H7 (cell line): ENCODE measurements around the gene HJURP. TPM values are rescaled to one million over a fixed set of nuclear protein-coding genes. Genes with fewer than 3 reads are reported as not detected.

ENCODE experiments used
- DNase-seq: peaks from one replicate; pipeline ENCODE4 v3.0.0; 2012
- H3K27me3 ChIP-seq: 2 replicates; pipeline ENCODE4 v1.6.0; 2011; ENCODE audit warnings: mild to moderate bottlenecking, low read length; ENCODE audit not compliant: control insufficient read depth, insufficient read depth
- H3K36me3 ChIP-seq: replicated peaks from 2 replicates; pipeline ENCODE4 v1.5.1; 2011; ENCODE audit warnings: low read length; ENCODE audit not compliant: control insufficient read depth, insufficient read depth
- H3K4me3 ChIP-seq: 2 replicates; pipeline ENCODE4 v1.5.1; 2011; ENCODE audit warnings: low read depth, mild to moderate bottlenecking, control low read depth, low read length, moderate library complexity; ENCODE audit not compliant: insufficient read depth
- total RNA-seq: library from RNA; depleted of rRNA; stranded (reverse); fragments of >200 nt; shearing (Covaris generic); gene quantifications from 2 replicates; pipeline ENCODE4 v1.2.3, GENCODE V29; 2014

HJURP gene
- total RNA-seq, 1 experiment from 2014 or later, result 61.6 TPM

GRCh38 chr2:233841183-233841582, 13.2 kb downstream of the HJURP start:
- no peak for DNase-seq
- peaks cover 74% of the 10 kb centered on the region for H3K36me3 ChIP-seq
- no peaks in the 10 kb centered on the region for H3K27me3 ChIP-seq
- H3K4me3 ChIP-seq, result no peak overlapping the region

GRCh38 chr2:233840520-233840919, 13.8 kb downstream of the HJURP start:
- no peak for DNase-seq
- H3K27me3 ChIP-seq, result no peaks in the 10 kb centered on the region
- peaks cover 78% of the 10 kb centered on the region for H3K36me3 ChIP-seq
- H3K4me3 ChIP-seq, result no peak overlapping the region

GRCh38 chr2:233839447-233839820, 14.9 kb downstream of the HJURP start:
- Histone ChIP-seq H3K4me3 (no peak overlapping the region), H3K36me3 (peaks cover 70% of the 10 kb centered on the region), H3K27me3 (no peaks in the 10 kb centered on the region)
- no peak for DNase-seq

- no peak for DNase-seq
- Histone ChIP-seq H3K36me3 (peaks cover 67% of the 10 kb centered on the region), H3K4me3 (no peak overlapping the region), H3K27me3 (no peaks in the 10 kb centered on the region)
These were observed 15.4 kb downstream of the HJURP start for GRCh38 chr2:233838726-233839446.

DNA sequence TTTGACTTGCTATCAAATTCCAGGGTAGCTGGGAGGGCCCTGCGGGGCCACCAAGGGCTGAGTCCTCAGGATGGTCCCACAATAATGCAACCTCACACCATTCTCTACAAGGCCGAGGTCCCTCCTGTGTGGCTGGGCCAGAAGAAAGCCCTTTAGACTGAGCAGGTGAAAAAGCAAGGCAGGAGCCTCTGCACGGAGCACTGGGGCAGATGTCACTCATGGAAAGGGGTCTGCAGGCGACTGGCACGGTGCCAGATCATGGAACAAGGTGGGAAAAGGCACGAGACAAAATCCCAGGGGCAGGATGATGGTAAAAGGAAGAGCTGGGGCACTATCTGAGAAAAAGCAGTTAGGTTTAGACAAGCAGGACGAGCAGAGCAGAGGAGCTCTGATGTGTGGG, 16.1 kb downstream of the HJURP start:
- Histone ChIP-seq H3K36me3 (peaks cover 61% of the 10 kb centered on the region), H3K4me3 (no peak overlapping the region), H3K27me3 (no peaks in the 10 kb centered on the region)
- no peak for DNase-seq

GRCh38 chr2:233837694-233838229, 16.6 kb downstream of the HJURP start:
- H3K4me3 ChIP-seq, result no peak overlapping the region
- H3K27me3 ChIP-seq, result no peaks in the 10 kb centered on the region
- H3K36me3 ChIP-seq, result peaks cover 57% of the 10 kb centered on the region
- no peak for DNase-seq

DNA sequence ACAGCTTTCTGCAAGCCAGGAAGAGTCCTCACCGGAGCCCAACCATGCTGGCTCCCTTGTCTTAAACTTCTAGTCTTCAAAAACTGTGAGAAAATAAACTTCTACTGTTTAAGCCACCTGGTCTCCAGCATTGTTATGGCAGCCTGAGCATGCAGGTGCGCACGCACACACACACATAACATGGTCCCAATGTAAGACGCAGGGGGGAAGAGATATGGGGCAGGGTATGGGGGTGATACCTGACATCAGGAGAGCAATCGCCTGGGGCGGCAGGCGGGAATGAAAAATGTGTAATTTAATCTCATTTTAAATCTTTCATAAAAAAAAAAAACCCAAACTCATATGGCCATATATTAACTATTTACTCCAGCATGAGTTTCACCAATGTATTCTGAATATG, 18.0 kb downstream of the HJURP start:
- no peaks in the 10 kb centered on the region for H3K27me3 ChIP-seq
- DNase-seq, result no peak
- H3K4me3 ChIP-seq, result no peak overlapping the region
- peaks cover 45% of the 10 kb centered on the region for H3K36me3 ChIP-seq

DNA sequence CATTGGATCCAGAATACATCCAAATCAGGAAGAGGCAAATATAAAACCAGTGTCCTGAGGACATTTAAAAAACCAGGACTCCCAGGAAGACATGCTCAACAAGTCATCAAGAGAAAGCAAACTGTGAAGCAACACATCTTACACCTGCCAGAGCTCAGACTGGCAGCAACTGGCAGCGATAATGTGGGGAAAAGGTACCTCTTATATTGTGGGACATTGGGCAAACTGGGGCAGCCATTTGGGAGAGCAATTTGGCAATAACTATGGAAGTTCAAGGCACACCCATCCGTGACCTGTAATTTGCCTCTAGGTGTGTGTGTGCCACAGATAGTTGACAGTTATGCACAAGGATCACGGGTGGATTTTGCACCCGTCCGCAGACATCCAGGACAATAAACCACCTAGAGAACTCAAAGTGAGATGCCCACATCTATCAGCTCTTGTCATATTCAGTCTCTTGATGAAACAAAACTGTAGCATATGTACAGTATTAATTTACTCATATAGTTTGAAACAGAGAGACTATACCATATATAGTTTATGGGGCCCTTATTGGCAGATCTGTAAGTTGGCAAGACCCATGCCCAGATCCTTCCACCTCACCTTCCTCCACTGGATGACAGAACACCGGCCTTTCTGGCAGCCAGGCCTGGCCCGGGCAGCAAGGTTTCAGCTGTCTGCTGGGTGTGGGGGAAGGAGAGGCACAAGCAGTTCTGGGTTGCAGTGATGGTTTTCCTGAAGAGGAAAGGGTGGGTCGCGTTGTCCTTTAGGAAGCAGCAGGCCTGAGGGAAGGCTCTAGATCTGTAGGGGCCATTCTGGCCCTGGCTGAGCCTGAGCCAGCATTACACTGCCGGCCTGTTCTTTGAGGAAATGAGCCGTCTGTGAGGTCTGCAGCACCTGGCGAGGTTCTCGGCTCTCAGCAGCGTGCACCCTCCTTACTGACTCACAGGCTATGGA, 18.8 kb downstream of the HJURP start:
- no peak for DNase-seq
- H3K36me3 ChIP-seq, result peaks cover 36% of the 10 kb centered on the region
- H3K27me3 ChIP-seq, result no peaks in the 10 kb centered on the region
- no peak overlapping the region for H3K4me3 ChIP-seq

DNA sequence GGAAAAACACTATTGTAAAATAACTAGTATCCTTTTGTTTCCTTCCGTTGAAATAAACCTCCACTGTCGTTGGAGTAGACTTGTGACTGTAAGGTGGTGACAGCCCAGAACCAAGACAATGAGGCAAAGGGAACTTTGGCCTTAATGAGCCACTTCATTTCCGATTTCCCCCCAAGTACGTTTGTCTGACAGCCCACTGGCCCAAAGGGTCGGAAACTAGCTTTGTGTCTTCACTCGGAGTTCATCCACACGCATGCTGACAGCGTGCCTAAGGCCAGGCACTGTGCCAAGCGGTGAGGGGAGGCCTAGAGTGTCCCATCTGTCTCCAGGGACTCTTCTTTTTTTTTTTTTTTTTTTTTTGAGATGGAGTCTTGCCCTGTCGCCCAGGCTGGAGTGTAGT, 21.0 kb downstream of the HJURP start:
- peaks cover 16% of the 10 kb centered on the region for H3K36me3 ChIP-seq
- DNase-seq, result no peak
- no peak overlapping the region for H3K4me3 ChIP-seq
- H3K27me3 ChIP-seq, result no peaks in the 10 kb centered on the region

GRCh38 chr2:233832869-233833311, 21.4 kb downstream of the HJURP start:
- Histone ChIP-seq H3K36me3 (peaks cover 12% of the 10 kb centered on the region), H3K27me3 (no peaks in the 10 kb centered on the region), H3K4me3 (no peak overlapping the region)
- peak; percentile 92 for DNase-seq

DNA sequence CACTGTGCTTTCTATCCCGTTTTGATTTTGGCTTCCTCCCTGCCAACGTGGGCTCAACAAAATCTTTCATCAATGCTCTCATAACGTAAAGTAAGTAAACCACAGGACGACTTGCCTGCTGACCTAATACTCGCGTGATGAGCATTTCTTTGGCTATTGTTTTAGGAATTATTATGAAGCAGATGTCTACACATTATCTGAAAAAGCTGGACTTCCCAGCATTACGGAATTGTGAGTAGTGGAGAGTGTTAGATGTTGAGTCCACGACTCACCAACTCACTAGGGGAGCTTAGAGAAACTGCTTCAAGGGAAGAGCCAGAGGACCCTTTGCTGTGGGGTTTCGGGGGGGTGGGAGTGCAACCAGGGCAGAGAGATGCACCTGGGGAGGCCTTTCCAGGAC, 21.9 kb downstream of the HJURP start:
- peaks cover 11% of the 10 kb centered on the region for H3K36me3 ChIP-seq
- no peaks in the 10 kb centered on the region for H3K27me3 ChIP-seq
- no peak overlapping the region for H3K4me3 ChIP-seq
- no peak for DNase-seq

DNA sequence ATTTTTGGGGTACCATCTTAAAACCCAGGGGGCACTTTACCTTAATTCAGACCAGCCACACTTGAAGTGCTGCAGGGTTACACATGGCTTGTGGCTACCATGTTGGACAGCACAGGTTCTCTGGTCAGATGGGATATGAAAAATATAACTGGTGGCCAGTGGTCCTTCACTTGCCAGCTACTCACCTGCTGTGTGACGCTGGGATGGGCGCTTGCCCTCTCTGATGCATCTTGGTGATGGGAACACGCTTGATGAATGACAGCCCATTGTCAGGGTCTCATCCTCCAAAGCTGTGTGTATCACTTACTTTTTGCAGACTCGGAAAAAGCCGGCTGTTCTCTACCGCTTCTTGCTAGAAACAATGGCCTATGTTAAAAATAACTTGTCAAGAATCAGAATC, 22.5 kb downstream of the HJURP start:
- DNase-seq, result no peak
- H3K36me3 ChIP-seq, result peaks cover 11% of the 10 kb centered on the region
- no peaks in the 10 kb centered on the region for H3K27me3 ChIP-seq
- H3K4me3 ChIP-seq, result no peak overlapping the region

DNA sequence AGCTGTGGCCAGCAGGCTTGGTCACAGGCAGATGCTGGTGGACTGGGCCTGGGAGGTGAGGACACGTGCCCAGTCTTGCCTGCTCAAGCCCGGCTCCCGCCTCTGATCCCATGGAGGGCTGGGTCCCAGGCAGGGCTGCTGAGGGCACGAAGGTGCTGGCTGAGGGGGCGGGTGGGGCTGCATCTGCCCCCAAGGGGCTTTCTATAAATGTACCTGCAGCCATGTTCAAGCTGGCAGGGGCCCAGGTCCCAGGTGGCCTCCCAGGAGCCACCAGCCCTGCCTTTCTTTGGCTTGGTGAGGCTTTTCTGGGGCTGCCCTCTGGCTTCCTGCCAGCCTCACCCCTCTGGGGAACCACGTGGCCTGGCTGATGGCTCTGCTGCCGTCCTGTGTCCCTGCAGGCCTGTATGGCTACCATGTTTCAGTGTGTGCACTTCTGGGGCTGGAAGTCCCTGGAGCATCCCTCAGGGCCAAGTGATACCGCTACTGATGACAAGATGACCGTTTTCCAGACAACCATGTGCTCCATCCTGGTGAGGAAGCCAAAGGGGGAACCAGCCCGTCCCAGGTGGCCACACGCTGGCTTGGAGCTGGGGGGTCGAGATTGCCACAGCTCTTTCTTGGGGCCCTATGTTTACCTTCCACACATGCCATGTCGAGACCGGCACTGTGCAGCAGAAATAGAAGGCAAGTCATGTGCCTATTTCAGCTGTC, 23.2 kb downstream of the HJURP start:
- peaks cover 9% of the 10 kb centered on the region for H3K36me3 ChIP-seq
- DNase-seq, result no peak
- H3K27me3 ChIP-seq, result no peaks in the 10 kb centered on the region
- H3K4me3 ChIP-seq, result no peak overlapping the region

GRCh38 chr2:233830111-233830802, 24.1 kb downstream of the HJURP start:
- H3K27me3 ChIP-seq, result no peaks in the 10 kb centered on the region
- no peak for DNase-seq
- no peak overlapping the region for H3K4me3 ChIP-seq

More at GRCh38 chr2:233830111-233830802, 24.1 kb downstream of the HJURP start:
- H3K36me3 ChIP-seq, result peaks cover 2% of the 10 kb centered on the region
